A673 (cell line): ENCODE results near the gene BCKDK. TPM values are rescaled to one million over a fixed set of nuclear protein-coding genes. Genes with fewer than 3 reads are reported as not detected.

Experiments
- BruUV-seq: library from RNA; stranded (reverse); fragments of 400-500 nt; replicated peaks from 2 replicates; lab custom pipeline; 2021; lab: Mats Ljungman, UMichigan
- CTCF ChIA-PET: fragments of 300-600 bp; sonication (Branson Sonifier 250); formaldehyde crosslinking; loops from one replicate; lab custom pipeline; 2022; ENCODE audit warnings: antibody characterized with exemption; lab: Charles Lee
- POLR2A ChIA-PET: fragments of 300-600 bp; sonication (Branson Sonifier 250); formaldehyde crosslinking; loops from one replicate; lab custom pipeline; 2022; ENCODE audit warnings: antibody characterized with exemption; ENCODE audit not compliant: low non-redundant PET; lab: Charles Lee
- DNase-seq: peaks from one replicate; pipeline ENCODE4 v3.0.0-alpha.2; 2015; ENCODE audit warnings: low spot score
- H3K27ac ChIP-seq: fragments of 200-600 bp; sonication (generic); 2 replicates; pipeline ENCODE4 v1.5.1; 2016; ENCODE audit warnings: mixed run types, low read depth, mild to moderate bottlenecking, mixed read lengths, antibody characterized with exemption, low read length; ENCODE audit not compliant: poor library complexity, severe bottlenecking
- H3K27me3 ChIP-seq: fragments of 200-600 bp; sonication (generic); replicated peaks from 2 replicates; pipeline ENCODE4 v1.6.1; 2017; ENCODE audit warnings: mixed run types, low read depth, mild to moderate bottlenecking, mixed read lengths, antibody characterized with exemption, low read length; ENCODE audit not compliant: insufficient read depth, poor library complexity
- H3K36me3 ChIP-seq: fragments of 200-600 bp; sonication (generic); 2 replicates; pipeline ENCODE4 v1.6.1; 2016; ENCODE audit warnings: mixed run types, mild to moderate bottlenecking, mixed read lengths, antibody characterized with exemption, low read length; ENCODE audit not compliant: insufficient read depth, poor library complexity, severe bottlenecking
- H3K4me1 ChIP-seq: fragments of 200-600 bp; sonication (generic); 2 replicates; pipeline ENCODE4 v1.6.1; 2017; ENCODE audit warnings: mixed run types, mild to moderate bottlenecking, mixed read lengths, antibody characterized with exemption, low read length; ENCODE audit not compliant: insufficient read depth, poor library complexity, severe bottlenecking
- H3K4me3 ChIP-seq: fragments of 200-600 bp; sonication (generic); 2 replicates; pipeline ENCODE4 v1.5.1; 2016; ENCODE audit warnings: low read depth, mixed run types, mild to moderate bottlenecking, mixed read lengths, low read length; ENCODE audit not compliant: poor library complexity, severe bottlenecking
- H3K9me3 ChIP-seq: fragments of 200-600 bp; sonication (generic); 2 replicates; pipeline ENCODE4 v1.6.1; 2016; ENCODE audit warnings: mixed run types, low read depth, mild to moderate bottlenecking, mixed read lengths, antibody characterized with exemption, low read length; ENCODE audit not compliant: poor library complexity, severe bottlenecking
- CTCF ChIP-seq: fragments of 300-800, 200-600 bp; sonication (generic); conservative IDR thresholded peaks from 2 replicates; pipeline ENCODE4 v1.5.1; 2017; ENCODE audit warnings: low read depth, mild to moderate bottlenecking, antibody characterized with exemption, low read length, moderate library complexity, mixed read lengths
- EZH2 ChIP-seq: fragments of 200-600 bp; sonication (generic); IDR thresholded peaks from 2 replicates; pipeline ENCODE4 v1.6.1; 2017; ENCODE audit warnings: borderline replicate concordance, low read depth, mild to moderate bottlenecking, mixed read lengths, antibody characterized with exemption, low read length; ENCODE audit not compliant: poor library complexity, severe bottlenecking
- intact Hi-C: fragments of 100-400 bp; cut with micrococcal nuclease; formaldehyde crosslinking; loops from one replicate; pipeline ENCODE4 v1.10.0; 2022; ENCODE audit not compliant: unreplicated experiment
- total RNA-seq: library from RNA; stranded (reverse); gene quantifications from 2 replicates; pipeline ENCODE4 v1.2.3, GENCODE V29; 2021

BCKDK gene
- total RNA-seq, 1 experiment from 2014 or later, result 36.6 TPM

DNA sequence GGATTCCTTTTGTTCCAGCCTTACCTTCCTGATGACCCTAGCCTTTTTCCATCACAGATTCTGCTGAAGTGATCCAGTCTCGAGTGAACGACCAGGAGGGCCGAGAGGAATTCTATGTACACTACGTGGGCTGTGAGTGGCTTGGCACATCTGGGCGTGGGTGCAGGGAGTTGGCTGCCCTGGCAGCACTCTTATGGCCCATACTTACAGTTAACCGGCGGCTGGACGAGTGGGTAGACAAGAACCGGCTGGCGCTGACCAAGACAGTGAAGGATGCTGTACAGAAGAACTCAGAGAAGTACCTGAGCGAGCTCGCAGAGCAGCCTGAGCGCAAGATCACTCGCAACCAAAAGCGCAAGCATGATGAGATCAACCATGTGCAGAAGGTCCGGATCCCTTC is 11.9 kb downstream of the BCKDK start:
- TF ChIP-seq CTCF (no peak), EZH2 (no peak)
- Histone ChIP-seq H3K27me3 (no peaks in the 10 kb centered on the region), H3K36me3 (peaks cover 46% of the 10 kb centered on the region), H3K4me1 (peaks cover 6% of the 10 kb centered on the region), H3K4me3 (no peak overlapping the region), H3K27ac (no peak overlapping the region), H3K9me3 (no peaks in the 10 kb centered on the region)
- ChIA-PET POLR2A (no interaction called here), CTCF (no interaction called here)
- intact Hi-C loops, result no loop called here
- DNase-seq, result no peak
- no TSS peak for BruUV-seq

DNA sequence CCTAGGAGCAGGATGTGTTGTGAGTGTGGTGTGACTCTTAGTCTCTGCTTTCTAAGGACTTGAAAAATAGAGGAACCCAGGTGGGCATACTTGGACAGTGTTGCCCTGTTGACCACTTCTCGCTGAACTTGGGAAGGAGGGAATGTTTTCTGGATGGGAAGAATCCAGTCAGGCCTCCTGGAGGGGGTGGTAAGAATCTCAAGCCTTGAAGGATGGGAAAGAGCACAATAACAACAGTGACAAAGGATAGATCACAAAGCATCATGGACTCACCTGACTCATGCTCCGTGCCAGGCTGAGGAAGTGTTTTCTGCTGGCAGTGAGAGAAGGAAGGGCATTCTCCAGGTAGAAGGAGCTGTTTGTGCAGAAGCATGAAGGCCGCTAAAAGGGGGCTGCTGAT is 17.7 kb downstream of the BCKDK start:
- H3K27me3 ChIP-seq, result no peaks in the 10 kb centered on the region
- no peak overlapping the region for H3K27ac ChIP-seq
- TF ChIP-seq EZH2 (no peak), CTCF (no peak)
- intact Hi-C loops, result no loop called here
- POLR2A ChIA-PET, result no interaction called here
- no peaks in the 10 kb centered on the region for H3K4me1 ChIP-seq
- CTCF ChIA-PET, result no interaction called here
- no TSS peak for BruUV-seq
- H3K9me3 ChIP-seq, result no peaks in the 10 kb centered on the region
- H3K4me3 ChIP-seq, result no peak overlapping the region
- peaks cover 27% of the 10 kb centered on the region for H3K36me3 ChIP-seq
- DNase-seq, result no peak

DNA sequence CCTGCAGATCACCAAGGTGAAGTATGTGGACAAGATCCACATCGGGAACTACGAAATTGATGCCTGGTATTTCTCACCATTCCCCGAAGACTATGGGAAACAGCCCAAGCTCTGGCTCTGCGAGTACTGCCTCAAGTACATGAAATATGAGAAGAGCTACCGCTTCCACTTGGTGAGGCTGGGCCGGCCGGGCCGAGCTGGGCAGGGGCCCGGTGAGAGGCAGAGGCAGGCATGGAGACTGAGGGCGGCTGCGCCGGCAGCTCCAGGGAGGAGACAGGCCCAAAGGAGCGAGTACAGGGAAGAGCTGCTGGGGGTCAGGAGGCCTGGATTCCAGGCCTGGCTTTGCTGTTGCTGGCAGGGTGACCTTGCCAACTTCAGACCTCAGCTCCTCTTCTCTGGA is 19.0 kb downstream of the BCKDK start:
- no peaks in the 10 kb centered on the region for H3K9me3 ChIP-seq
- no peaks in the 10 kb centered on the region for H3K27me3 ChIP-seq
- H3K27ac ChIP-seq, result no peak overlapping the region
- H3K36me3 ChIP-seq, result peaks cover 20% of the 10 kb centered on the region
- no peak for DNase-seq
- CTCF ChIA-PET, result no interaction called here
- H3K4me1 ChIP-seq, result no peaks in the 10 kb centered on the region
- POLR2A ChIA-PET, result no interaction called here
- TF ChIP-seq CTCF (no peak), EZH2 (no peak)
- no TSS peak for BruUV-seq
- H3K4me3 ChIP-seq, result no peak overlapping the region
- intact Hi-C loops, result no loop called here
